Stomach (tissue), 9 donors: ENCODE data around the gene COPG2. TPM values are rescaled to one million over a fixed set of nuclear protein-coding genes. Genes with fewer than 3 reads are reported as not detected.
"Not testable (repeated sequence)": the region's sequence is repeated elsewhere in the genome, so short reads cannot be mapped to it uniquely, and the experiment has no call there.

Source experiments
- DNase-seq, 2 donors: peaks; one replicate each; pipeline versions ENCODE4 v3.0.0 to v3.0.0-alpha.2; 2013 to 2019
- H3K27ac ChIP-seq, 5 donors: fragments of 200-600 bp in 4 of 5; sonication (generic) in 4 of 5; one replicate each; pipeline ENCODE4 v1.5.1; 2013 to 2019; ENCODE audit warnings: mild to moderate bottlenecking in 1 of 5, moderate library complexity in 1 of 5
- H3K27me3 ChIP-seq, 3 donors: fragments of 200-600 bp; sonication (generic); one replicate each; pipeline ENCODE4 v1.5.1; 2017 to 2019; ENCODE audit warnings: mixed run types in 1 of 3
- H3K36me3 ChIP-seq, 4 donors: fragments of 200-600 bp; sonication (generic); 1 replicate in 3 of 4; 2 replicates in 1 of 4; pipeline ENCODE4 v1.5.1; 2016 to 2019
- H3K4me1 ChIP-seq, 4 donors: fragments of 200-600 bp; sonication (generic); one replicate each; pipeline ENCODE4 v1.5.1; 2016 to 2019
- H3K4me3 ChIP-seq, 4 donors: fragments of 200-600 bp; sonication (generic) in 3 of 4; one replicate each; pipeline ENCODE4 v1.5.1; 2016 to 2019; ENCODE audit warnings: mild to moderate bottlenecking in 1 of 4
- H3K9me3 ChIP-seq, 4 donors: fragments of 200-600 bp; sonication (generic); one replicate each; pipeline ENCODE4 v1.5.1; 2016 to 2019
- EP300 ChIP-seq: sonication (generic); formaldehyde crosslinking; IDR thresholded peaks from one replicate; pipeline ENCODE4 v1.6.1; 2017; ENCODE audit warnings: antibody characterized with exemption
- POLR2A ChIP-seq, 4 donors: fragments of 450-650 bp; IDR thresholded peaks; one replicate each; pipeline ENCODE4 v1.6.1; 2016; ENCODE audit warnings: antibody characterized with exemption in 4 of 4, control low read depth in 2 of 4, mild to moderate bottlenecking in 1 of 4, moderate library complexity in 1 of 4
- POLR2AphosphoS5 ChIP-seq, 3 donors: sonication (generic); formaldehyde crosslinking; IDR thresholded peaks; one replicate each; pipeline ENCODE4 v1.6.1; 2016; ENCODE audit warnings: antibody characterized with exemption in 3 of 3
- WGBS, 5 donors: extraction: QIAGEN DNeasy Blood & Tissue Kit in 3 of 5; methylation state at CpG; one replicate each; pipeline versions ENCODE4 v1.1.5 to v1.1.7; 2013 to 2018; 5-methylcytosine and 5-hydroxymethylcytosine counted together
- intact Hi-C: fragments of 100-400 bp; cut with DNase I; formaldehyde crosslinking; loops from one replicate; pipeline ENCODE4 v1.15.1; 2023; ENCODE audit warnings: low total_unique reads
- polyA plus RNA-seq, 3 donors: library from polyadenylated mRNA; stranded (reverse); fragments of 200-250 nt; gene quantifications; one replicate each; pipeline ENCODE4 v1.2.3, GENCODE V29; 2013
- total RNA-seq, 5 donors: library from RNA; depleted of rRNA; stranded (reverse); fragments of >200 nt; gene quantifications; one replicate each; pipeline versions ENCODE4 v1.1.0 to v1.2.3, GENCODE V29; 2014 to 2016
- TF ChIP-seq, protein P1 (sequence below), 7 experiments: fragments of 450-650 bp in 4 of 7; fragments of 200-600 bp in 3 of 7; sonication (generic) in 3 of 7; IDR thresholded peaks; one replicate each; pipeline ENCODE4 v1.5.1; 2016 to 2019; ENCODE audit warnings: antibody characterized with exemption in 7 of 7, control low read depth in 2 of 7, mild to moderate bottlenecking in 1 of 7
- donor health status: healthy with polysubstance abuse.
- donor health status: Bipolar disorder and iron deficiency.
- donor health status: healthy.

The COPG2 gene
- total and polyA plus RNA-seq, 8 donors: 6.6 to 50.0 (median 7.7) TPM

DNA sequence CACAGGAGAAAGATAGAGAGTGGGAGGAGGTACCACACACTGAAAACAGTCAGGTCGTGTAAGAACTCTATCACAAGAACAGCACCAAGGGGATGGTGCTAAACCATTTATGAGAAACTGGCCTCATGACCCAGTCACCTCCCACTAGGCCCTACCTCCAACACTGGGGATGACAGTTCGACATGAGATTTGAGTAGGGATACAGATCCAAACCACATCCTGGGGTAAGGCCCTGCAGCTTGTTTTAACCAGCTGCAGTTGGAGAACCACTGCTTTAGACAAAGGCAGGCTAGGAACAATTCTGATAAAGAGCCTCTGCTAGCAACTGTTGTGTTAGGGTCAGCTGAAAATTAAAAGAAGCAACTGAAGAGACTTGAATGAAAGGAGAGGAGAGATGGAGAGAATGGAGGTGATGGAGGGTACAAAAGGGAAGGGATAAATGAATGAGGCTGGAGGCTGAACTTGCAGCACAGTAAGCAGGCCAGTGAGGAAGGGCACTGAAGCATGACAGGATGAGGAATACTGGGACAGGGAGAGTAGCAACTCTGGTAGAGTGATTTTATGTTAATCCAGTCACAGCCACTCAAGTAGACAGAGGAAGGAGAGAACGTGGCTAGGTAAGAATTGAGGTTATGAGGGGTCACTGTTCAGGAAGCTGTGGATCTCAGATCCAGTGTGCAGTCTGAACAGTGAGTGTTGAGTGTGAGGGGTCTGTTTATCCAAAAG, 153.1 kb downstream of the COPG2 start:
- Histone ChIP-seq H3K9me3 (no peaks in the 10 kb centered on the region), H3K27ac (no peak overlapping the region), H3K27me3 (no peaks in the 10 kb centered on the region), H3K36me3 (peaks cover 0 to 32% (median 27%) of the 10 kb centered on the region in 4 donors), H3K4me3 (no peak overlapping the region), H3K4me1 (no peaks in the 10 kb centered on the region)
- WGBS, 5 donors: 73 to 88% (median 82%) methylated on average over 3 of the region's 3 CpGs
- intact Hi-C loops: no loop called here
- no peak for DNase-seq
- TF ChIP-seq, protein P1, sequence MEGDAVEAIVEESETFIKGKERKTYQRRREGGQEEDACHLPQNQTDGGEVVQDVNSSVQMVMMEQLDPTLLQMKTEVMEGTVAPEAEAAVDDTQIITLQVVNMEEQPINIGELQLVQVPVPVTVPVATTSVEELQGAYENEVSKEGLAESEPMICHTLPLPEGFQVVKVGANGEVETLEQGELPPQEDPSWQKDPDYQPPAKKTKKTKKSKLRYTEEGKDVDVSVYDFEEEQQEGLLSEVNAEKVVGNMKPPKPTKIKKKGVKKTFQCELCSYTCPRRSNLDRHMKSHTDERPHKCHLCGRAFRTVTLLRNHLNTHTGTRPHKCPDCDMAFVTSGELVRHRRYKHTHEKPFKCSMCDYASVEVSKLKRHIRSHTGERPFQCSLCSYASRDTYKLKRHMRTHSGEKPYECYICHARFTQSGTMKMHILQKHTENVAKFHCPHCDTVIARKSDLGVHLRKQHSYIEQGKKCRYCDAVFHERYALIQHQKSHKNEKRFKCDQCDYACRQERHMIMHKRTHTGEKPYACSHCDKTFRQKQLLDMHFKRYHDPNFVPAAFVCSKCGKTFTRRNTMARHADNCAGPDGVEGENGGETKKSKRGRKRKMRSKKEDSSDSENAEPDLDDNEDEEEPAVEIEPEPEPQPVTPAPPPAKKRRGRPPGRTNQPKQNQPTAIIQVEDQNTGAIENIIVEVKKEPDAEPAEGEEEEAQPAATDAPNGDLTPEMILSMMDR (IDR thresholded peaks at IDR 0.05): no peak
- no peak for TF ChIP-seq POLR2AphosphoS5 (IDR thresholded peaks at IDR 0.05)

DNA sequence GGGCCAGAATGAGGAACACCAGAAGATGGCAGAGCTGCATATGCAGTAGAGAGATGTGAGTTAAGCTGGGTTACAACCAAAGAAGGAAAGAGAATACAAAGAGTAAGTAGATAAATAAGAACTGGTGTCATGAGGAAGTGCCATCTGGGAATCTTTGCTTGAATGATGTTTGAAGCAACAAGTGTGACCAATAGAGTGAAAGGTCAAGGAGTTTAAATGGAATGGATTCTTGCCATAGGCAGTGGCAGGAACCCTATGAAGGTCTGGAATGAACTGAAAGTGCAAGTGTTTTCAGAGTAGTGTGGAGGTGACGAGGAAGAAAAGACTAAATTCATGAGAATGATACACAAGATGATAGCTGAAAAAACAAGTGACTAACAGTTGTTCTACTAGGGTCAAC, 155.1 kb downstream of the COPG2 start:
- H3K27ac ChIP-seq: no peak overlapping the region
- no peaks in the 10 kb centered on the region for H3K4me1 ChIP-seq
- TF ChIP-seq POLR2A (IDR thresholded peaks at IDR 0.05): no peak
- TF ChIP-seq POLR2AphosphoS5 (IDR thresholded peaks at IDR 0.05): no peak
- TF ChIP-seq, protein P1 (IDR thresholded peaks at IDR 0.05): no peak
- no peak for TF ChIP-seq EP300
- H3K4me3 ChIP-seq: no peak overlapping the region
- H3K9me3 ChIP-seq: no peaks in the 10 kb centered on the region
- no peak for DNase-seq
- intact Hi-C loops: no loop called here
- peaks cover 0 to 45% (median 34%) of the 10 kb centered on the region in 4 donors for H3K36me3 ChIP-seq
- H3K27me3 ChIP-seq: no peaks in the 10 kb centered on the region
- WGBS, 5 donors: 90 to 98% (median 95%) methylated on average over 1 of the region's 1 CpG

DNA sequence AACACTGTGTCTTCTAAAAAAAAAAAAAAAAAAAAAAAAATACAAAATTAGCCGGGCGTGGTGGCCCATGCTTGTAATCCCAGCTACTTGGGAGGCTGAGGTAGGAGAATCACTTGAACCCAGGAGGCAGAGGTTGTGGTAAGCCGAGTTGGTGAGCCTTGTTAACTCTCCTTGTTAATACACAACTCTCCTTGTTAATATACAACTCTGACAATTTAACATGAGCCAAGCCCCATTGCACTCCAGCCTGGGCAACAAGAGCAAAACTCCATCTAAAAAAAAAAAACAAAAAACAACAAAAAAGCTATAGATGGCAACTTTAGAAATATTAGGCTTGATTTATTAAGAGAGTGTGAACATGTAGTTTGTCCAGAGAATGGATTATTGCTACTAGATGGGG, 156.5 kb downstream of the COPG2 start:
- peaks cover 0 to 53% (median 47%) of the 10 kb centered on the region in 4 donors for H3K36me3 ChIP-seq
- DNase-seq, intact Hi-C loops, H3K4me3 ChIP-seq, H3K9me3 ChIP-seq, H3K27me3 ChIP-seq, H3K4me1 ChIP-seq, H3K27ac ChIP-seq: not testable (repeated sequence)
- WGBS, 5 donors: 86 to 94% (median 91%) methylated on average over 3 of the region's 3 CpGs

DNA sequence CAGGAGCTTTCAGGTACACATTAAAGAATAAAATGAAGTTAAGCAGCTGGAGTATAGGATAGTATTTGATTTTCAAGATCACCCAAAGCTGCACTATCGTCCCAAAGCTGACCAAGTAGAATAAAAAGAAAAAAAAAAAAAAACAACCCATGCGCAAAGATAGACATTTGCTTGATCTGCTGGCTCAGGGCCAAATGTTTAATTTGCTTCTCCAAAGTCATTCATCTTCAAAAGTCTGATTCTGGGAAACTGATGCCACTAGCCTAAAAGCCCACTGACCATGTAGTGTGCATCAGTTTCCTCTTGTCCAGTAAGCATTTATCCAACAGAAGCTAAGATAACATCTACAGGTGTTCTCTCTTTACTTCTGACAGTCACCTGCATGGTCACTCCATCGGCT, 162.2 kb downstream of the COPG2 start:
- Histone ChIP-seq H3K4me3 (no peak overlapping the region), H3K36me3 (peaks cover 4 to 72% (median 64%) of the 10 kb centered on the region in 4 donors), H3K27me3 (no peaks in the 10 kb centered on the region), H3K27ac (no peak overlapping the region), H3K4me1 (no peaks in the 10 kb centered on the region), H3K9me3 (no peaks in the 10 kb centered on the region)
- TF ChIP-seq POLR2A (IDR thresholded peaks at IDR 0.05) (no peak), EP300 (no peak), POLR2AphosphoS5 (IDR thresholded peaks at IDR 0.05) (no peak)
- TF ChIP-seq, protein P1 (IDR thresholded peaks at IDR 0.05): no peak
- intact Hi-C loops: no loop called here
- WGBS, 5 donors: 94 to 99% (median 98%) methylated on average over 3 of the region's 3 CpGs
- DNase-seq: no peak

DNA sequence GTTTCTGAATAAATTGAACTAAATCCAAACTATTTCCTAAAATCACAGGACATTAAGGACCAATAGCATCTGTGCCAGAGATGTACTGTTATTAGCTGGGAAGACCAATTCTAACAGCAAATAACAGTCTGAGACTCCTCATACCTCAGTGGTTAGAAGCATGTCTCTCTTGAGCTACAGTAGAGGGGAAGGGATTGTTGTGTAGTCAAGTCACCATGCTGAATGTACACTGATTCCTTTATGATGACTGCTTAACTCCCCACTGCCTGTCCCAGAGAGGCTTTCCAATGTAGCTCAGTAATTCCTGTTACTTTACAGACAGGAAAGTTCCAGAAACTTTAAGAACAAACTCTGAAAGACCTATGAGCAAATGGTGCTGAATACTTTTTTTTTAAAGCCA, 162.8 kb downstream of the COPG2 start:
- intact Hi-C loops: no loop called here
- no peak for DNase-seq
- TF ChIP-seq POLR2A (IDR thresholded peaks at IDR 0.05): no peak
- TF ChIP-seq, protein P1 (IDR thresholded peaks at IDR 0.05): no peak
- TF ChIP-seq POLR2AphosphoS5 (IDR thresholded peaks at IDR 0.05): no peak

More for the DNA sequence above, 162.8 kb downstream of the COPG2 start:
- no peaks in the 10 kb centered on the region for H3K27me3 ChIP-seq
- no peak overlapping the region for H3K27ac ChIP-seq
- peaks cover 4 to 66% (median 64%) of the 10 kb centered on the region in 4 donors for H3K36me3 ChIP-seq
- no peak overlapping the region for H3K4me3 ChIP-seq
- H3K4me1 ChIP-seq: no peaks in the 10 kb centered on the region
- no peaks in the 10 kb centered on the region for H3K9me3 ChIP-seq
